H1 (cell line): ENCODE data around the gene TP53I11.

Experiments used
- CHD1 ChIP-seq: IDR thresholded peaks from 2 replicates; pipeline ENCODE4 v1.6.1; 2012; ENCODE audit warnings: low read depth, low read length, improper control_type of control experiment
- JUND ChIP-seq: IDR thresholded peaks from 2 replicates; pipeline ENCODE4 v1.6.1; 2011; ENCODE audit warnings: mild to moderate bottlenecking, improper control_type of control experiment, low read length
- NANOG ChIP-seq: IDR thresholded peaks from 2 replicates; pipeline ENCODE4 v1.6.1; 2011; ENCODE audit warnings: low read length, low read depth, mild to moderate bottlenecking, inconsistent platforms; ENCODE audit not compliant: insufficient read depth, poor library complexity, severe bottlenecking
- RFX5 ChIP-seq: IDR thresholded peaks from 2 replicates; pipeline ENCODE4 v1.6.1; 2011; ENCODE audit warnings: low read depth, low read length, improper control_type of control experiment, borderline replicate concordance
- SRF ChIP-seq: IDR thresholded peaks from 2 replicates; pipeline ENCODE4 v1.6.1; 2011; ENCODE audit warnings: mild to moderate bottlenecking, low read depth, low read length, moderate library complexity
- TBP ChIP-seq: IDR thresholded peaks from 2 replicates; pipeline ENCODE4 v1.6.1; 2011; ENCODE audit warnings: low read depth, low read length, improper control_type of control experiment
- TCF12 ChIP-seq: IDR thresholded peaks from 2 replicates; pipeline ENCODE4 v1.6.1; 2011; ENCODE audit warnings: low read depth, mild to moderate bottlenecking, low read length
- TF ChIP-seq, protein P1 (sequence below): IDR thresholded peaks from 2 replicates; pipeline ENCODE4 v1.6.1; 2011; ENCODE audit warnings: low read depth, mild to moderate bottlenecking, low read length; ENCODE audit not compliant: insufficient read depth
- TF ChIP-seq, protein P2 (sequence below), 3 experiments: IDR thresholded peaks; 1 replicate in 2 of 3; 2 replicates in 1 of 3; pipeline versions ENCODE4 v1.5.1 to v1.6.1; 2011; ENCODE audit warnings: low read length in 3 of 3, mild to moderate bottlenecking in 3 of 3, inconsistent platforms in 2 of 3, low read depth in 1 of 3, moderate library complexity in 1 of 3; ENCODE audit not compliant: insufficient read depth in 1 of 3; ENCODE audit errors: control extremely low read depth in 1 of 3

DNA sequence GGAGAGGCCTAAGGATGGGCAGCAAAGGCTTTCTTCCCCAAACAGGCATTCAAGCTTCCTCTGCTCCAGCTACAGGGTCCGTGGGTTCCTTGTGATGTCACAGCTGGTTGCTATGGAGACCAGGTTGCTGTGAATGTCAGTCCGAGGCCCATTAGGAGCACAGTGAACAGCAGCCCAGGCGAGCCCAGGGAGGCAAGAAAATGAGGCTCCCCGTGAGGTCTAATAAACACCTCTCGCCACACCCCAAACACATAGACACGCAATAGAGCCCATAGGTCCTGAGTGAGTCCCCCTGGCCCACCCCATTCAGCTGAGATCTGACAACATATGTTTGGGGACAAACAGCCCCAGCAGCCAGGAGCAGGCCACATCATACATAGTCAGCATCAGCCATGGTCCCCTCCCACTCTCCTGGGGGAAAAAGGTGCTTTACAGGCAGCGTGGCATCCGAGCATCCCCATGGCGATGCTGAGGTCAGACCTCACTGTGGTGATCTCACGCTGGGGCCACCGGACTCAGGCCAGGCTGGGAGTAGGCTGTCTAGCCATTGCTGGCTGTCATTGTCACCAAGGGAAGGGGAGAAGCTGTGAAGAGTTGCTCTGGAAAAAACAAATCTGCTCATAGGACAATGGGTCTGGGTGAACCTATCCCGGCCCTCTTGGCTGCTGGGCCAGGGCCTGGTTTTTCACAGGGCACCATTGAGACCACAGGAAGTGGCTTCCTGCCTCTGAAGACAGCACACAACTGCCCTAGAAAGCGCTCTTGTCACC lies 23.1 kb upstream of the TP53I11 start:
- no peak for TF ChIP-seq CHD1
- no peak for TF ChIP-seq NANOG
- TF ChIP-seq TCF12: no peak
- TF ChIP-seq RFX5: no peak
- TF ChIP-seq, protein P1, sequence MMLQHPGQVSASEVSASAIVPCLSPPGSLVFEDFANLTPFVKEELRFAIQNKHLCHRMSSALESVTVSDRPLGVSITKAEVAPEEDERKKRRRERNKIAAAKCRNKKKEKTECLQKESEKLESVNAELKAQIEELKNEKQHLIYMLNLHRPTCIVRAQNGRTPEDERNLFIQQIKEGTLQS: no peak
- TF ChIP-seq JUND: no peak
- TF ChIP-seq, protein P2, sequence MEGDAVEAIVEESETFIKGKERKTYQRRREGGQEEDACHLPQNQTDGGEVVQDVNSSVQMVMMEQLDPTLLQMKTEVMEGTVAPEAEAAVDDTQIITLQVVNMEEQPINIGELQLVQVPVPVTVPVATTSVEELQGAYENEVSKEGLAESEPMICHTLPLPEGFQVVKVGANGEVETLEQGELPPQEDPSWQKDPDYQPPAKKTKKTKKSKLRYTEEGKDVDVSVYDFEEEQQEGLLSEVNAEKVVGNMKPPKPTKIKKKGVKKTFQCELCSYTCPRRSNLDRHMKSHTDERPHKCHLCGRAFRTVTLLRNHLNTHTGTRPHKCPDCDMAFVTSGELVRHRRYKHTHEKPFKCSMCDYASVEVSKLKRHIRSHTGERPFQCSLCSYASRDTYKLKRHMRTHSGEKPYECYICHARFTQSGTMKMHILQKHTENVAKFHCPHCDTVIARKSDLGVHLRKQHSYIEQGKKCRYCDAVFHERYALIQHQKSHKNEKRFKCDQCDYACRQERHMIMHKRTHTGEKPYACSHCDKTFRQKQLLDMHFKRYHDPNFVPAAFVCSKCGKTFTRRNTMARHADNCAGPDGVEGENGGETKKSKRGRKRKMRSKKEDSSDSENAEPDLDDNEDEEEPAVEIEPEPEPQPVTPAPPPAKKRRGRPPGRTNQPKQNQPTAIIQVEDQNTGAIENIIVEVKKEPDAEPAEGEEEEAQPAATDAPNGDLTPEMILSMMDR (IDR thresholded peaks at IDR 0.05; ENCODE audit: control extremely low read depth in 1 of 3, insufficient read depth in 1 of 3, low read depth in 1 of 3, low read length in 3 of 3): no peak
- no peak for TF ChIP-seq TBP
- TF ChIP-seq SRF: no peak
